Pancreas (tissue), 10 donors: Measurements from ENCODE around the gene VPS13D. TPM values are rescaled to one million over a fixed set of nuclear protein-coding genes. Genes with fewer than 3 reads are reported as not detected.

Source experiments
- ATAC-seq, 4 donors: fragments of 200-7000 bp; cut with Tn5 transposase; one replicate each; pipeline versions ENCODE4 v1.8.0 to v1.9.1; 2020; ENCODE audit warnings: mild to moderate bottlenecking in 4 of 4, moderate library complexity in 4 of 4
- DNase-seq, 6 donors: peaks; one replicate each; pipeline ENCODE4 v3.0.0-alpha.2; 2020
- FAIRE-seq: peaks from 2 replicates; lab custom pipeline; 2012; peaks lifted over from hg19 to GRCh38; lab: Jason Lieb, UNC
- H3K27ac ChIP-seq, 4 donors: fragments of 200-600 bp; sonication (generic); 1 replicate in 3 of 4; 2 replicates in 1 of 4; pipeline versions ENCODE4 v1.5.0 to v1.8.0; 2020
- H3K27me3 ChIP-seq, 4 donors: fragments of 200-600 bp; one replicate each; pipeline ENCODE4 v1.8.0; 2021
- H3K36me3 ChIP-seq, 3 donors: fragments of 200-600 bp; sonication (generic) in 1 of 3; one replicate each; pipeline versions ENCODE4 v1.5.0 to v1.8.0; 2020 to 2021
- H3K4me1 ChIP-seq, 3 donors: fragments of 200-600 bp; one replicate each; pipeline ENCODE4 v1.8.0; 2021
- H3K4me3 ChIP-seq, 4 donors: fragments of 200-600 bp; sonication (generic) in 2 of 4; one replicate each; pipeline versions ENCODE4 v1.5.0 to v1.8.0; 2020 to 2021
- H3K9me3 ChIP-seq, 4 donors: fragments of 200-600 bp; one replicate each; pipeline ENCODE4 v1.8.0; 2021
- WGBS, 2 donors: extraction: QIAGEN DNeasy Blood & Tissue Kit; methylation state at CpG; one replicate each; pipeline ENCODE4 v1.1.7; 2013; 5-methylcytosine and 5-hydroxymethylcytosine counted together
- intact Hi-C, 3 donors: fragments of 100-400 bp; cut with DNase I; formaldehyde crosslinking; loops; one replicate each; pipeline versions ENCODE4 v1.11.1 to v1.14.2; 2022
- polyA plus RNA-seq, 2 donors: library from polyadenylated mRNA; stranded (reverse); fragments of 200-250 nt; gene quantifications; one replicate each; pipeline ENCODE4 v1.2.3, GENCODE V29; 2013
- total RNA-seq, 6 donors: library from RNA; stranded (reverse); fragmentation: NEBNext Ultra II Directional in 4 of 6; extraction: Animal tissue kit (Norgen Biotek cat#: 25700) in 4 of 6; gene quantifications; one replicate each; pipeline versions ENCODE4 v1.2.1 to v1.2.4, GENCODE V29; 2021 to 2023
- TF ChIP-seq, protein P1 (sequence below), 4 donors: fragments of 200-600 bp; sonication (generic) in 3 of 4; IDR thresholded peaks; one replicate each; pipeline versions ENCODE4 v1.5.0 to v1.8.0; 2021; ENCODE audit warnings: antibody characterized with exemption in 4 of 4
- donor health status: healthy with polysubstance abuse.
- donor health status: DM: no; HTN: no; CAD: no; lungs with moderate emphysema.
- donor health status: DM: no; HTN: no; CAD: no.
- donor health status: control.
- donor health status: control.
- donor health status: Bipolar disorder and iron deficiency.
- donor health status: DM: yes; HTN: yes; CAD: no.
- donor health status: DM: no; HTN: no; CAD: no.
- donor health status: DM: no; HTN: no; CAD: no.
- donor health status: DM: yes; HTN: yes; CAD: no.

VPS13D gene
- total and polyA plus RNA-seq, 8 donors: 13.7 to 39.0 (median 24.8) TPM

DNA sequence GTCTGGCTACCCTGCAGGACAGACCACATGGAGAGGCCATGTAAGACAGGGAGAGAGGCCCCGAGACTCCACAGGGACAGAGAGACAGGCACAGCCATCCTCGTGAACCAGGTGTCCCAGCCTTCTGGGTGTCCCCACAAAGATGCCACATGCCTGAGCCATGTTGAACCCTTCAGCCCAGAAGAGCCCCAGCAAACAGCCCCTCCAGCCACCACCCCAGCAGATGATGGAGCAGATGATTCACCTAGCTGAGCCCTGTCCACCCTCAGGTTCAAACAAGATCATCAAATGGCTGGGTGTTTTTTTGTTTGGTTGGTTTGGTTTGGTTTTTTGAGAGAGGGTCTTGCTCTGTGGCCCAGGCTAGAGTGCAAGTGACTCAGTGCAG is 309.5 kb downstream of the VPS13D start:
- no peaks in the 10 kb centered on the region for H3K36me3 ChIP-seq
- H3K27me3 ChIP-seq: no peaks in the 10 kb centered on the region
- intact Hi-C loops: no loop called here
- TF ChIP-seq, protein P1, sequence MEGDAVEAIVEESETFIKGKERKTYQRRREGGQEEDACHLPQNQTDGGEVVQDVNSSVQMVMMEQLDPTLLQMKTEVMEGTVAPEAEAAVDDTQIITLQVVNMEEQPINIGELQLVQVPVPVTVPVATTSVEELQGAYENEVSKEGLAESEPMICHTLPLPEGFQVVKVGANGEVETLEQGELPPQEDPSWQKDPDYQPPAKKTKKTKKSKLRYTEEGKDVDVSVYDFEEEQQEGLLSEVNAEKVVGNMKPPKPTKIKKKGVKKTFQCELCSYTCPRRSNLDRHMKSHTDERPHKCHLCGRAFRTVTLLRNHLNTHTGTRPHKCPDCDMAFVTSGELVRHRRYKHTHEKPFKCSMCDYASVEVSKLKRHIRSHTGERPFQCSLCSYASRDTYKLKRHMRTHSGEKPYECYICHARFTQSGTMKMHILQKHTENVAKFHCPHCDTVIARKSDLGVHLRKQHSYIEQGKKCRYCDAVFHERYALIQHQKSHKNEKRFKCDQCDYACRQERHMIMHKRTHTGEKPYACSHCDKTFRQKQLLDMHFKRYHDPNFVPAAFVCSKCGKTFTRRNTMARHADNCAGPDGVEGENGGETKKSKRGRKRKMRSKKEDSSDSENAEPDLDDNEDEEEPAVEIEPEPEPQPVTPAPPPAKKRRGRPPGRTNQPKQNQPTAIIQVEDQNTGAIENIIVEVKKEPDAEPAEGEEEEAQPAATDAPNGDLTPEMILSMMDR (IDR thresholded peaks at IDR 0.05): no peak
- no peak overlapping the region for H3K27ac ChIP-seq
- ATAC-seq (no peak), FAIRE-seq (no peak), DNase-seq (peak in 1 of 6 donors; percentile 21)
- H3K4me1 ChIP-seq: peaks cover 0 to 7% (median 0%) of the 10 kb centered on the region in 3 donors
- 93 to 97% methylated on average over 2 of the region's 2 CpGs for WGBS, 2 donors
- no peak overlapping the region for H3K4me3 ChIP-seq
- H3K9me3 ChIP-seq: no peaks in the 10 kb centered on the region

DNA sequence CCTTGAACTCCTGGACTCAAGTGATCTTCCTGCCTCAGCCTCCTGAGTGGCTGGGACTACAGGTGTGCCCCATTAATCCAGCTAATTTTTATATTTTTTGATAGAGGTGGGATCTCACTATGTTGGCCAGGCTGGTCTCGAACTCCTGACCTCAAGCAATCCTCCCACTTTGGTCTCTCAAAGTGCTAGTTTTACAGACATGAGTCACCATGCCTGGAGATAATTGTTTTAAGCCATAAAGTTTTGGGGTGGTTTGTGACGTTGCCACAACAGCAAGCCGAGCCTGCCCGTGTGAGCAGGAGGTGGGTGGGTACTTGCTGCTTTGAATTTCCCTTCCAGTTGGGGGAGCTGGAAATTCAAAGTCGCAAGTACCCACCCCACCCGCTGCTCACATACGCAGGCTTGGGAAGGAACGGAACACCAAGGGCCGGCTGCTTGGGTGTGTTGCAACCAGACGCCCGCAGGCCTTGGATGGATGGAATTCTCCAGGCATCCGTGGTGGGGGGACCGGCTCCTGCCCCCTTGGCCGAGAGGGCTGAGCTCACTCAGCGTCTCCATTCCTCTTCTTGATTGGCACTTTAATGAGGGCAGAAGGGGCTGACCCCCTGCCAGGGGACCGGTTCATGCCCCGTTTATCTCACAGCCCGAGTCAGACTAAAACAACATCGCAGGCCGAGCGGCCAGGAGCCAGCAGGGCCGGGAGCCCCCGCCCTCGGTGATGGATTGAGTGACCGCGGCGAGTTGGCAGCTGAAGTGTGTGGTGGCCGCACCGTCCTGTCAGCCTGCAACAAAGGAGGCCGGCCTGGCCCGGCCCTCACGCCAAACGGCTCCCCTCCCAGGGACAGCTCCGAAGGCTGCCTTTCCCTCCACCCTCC is 310.1 kb downstream of the VPS13D start:
- FAIRE-seq (no peak), ATAC-seq (peak; percentile 28 to 71 (median 67)), DNase-seq (peak in 4 of 6 donors; percentile 36 to 69 (median 51))
- TF ChIP-seq, protein P1 (IDR thresholded peaks at IDR 0.05): no peak
- 62 to 63% methylated on average over 33 to 34 of the region's 34 CpGs for WGBS, 2 donors
- peaks cover 0 to 7% (median 0%) of the 10 kb centered on the region in 3 donors for H3K4me1 ChIP-seq
- intact Hi-C loops: no loop called here
- H3K36me3 ChIP-seq: no peaks in the 10 kb centered on the region
- no peaks in the 10 kb centered on the region for H3K9me3 ChIP-seq
- H3K27ac ChIP-seq: peak overlapping the region in 1 of 4 donors; percentile 38
- no peak overlapping the region for H3K4me3 ChIP-seq
- no peaks in the 10 kb centered on the region for H3K27me3 ChIP-seq

DNA sequence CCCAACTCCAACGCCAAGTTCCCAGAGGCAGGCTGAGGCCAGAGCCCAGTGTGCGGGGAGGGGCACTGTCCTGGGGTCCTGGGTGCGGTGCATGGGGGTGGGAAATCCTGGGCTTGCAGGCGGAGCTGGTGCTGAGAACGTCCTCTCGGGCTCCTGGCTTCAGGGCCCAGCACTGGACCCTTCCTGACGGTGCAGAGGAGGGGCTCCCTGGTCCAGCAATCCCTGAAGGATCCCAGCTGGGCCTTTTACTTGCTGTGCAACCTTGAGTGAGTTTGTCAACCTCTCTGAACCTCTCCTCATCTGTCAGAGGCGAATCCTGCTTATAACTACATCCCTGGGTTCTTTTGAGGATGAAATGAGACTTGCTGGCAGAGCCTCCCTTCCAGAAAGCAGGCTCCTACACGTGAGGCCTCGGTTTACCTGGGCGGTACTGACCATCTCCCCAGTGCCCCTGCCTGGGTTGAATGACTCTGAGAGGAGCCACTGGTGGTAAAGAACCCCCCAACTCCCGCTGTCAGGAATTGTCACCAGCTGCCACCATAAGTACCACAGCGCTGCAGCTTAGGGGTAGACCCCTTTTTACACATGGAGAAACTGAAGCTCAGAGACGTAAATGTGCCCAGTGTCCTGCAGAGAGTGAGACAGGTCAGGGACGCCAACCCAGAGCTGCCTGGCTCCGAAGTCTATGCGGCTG is 310.9 kb downstream of the VPS13D start:
- TF ChIP-seq, protein P1 (IDR thresholded peaks at IDR 0.05): no peak
- 83 to 84% methylated on average over 17 of the region's 17 CpGs for WGBS, 2 donors
- peak overlapping the region in 1 of 4 donors; percentile 38 for H3K27ac ChIP-seq
- no peaks in the 10 kb centered on the region for H3K36me3 ChIP-seq
- FAIRE-seq (no peak), DNase-seq (peak in 1 of 6 donors; percentile 42), ATAC-seq (peak in 2 of 4 donors; percentile 5 to 6)
- H3K4me3 ChIP-seq: no peak overlapping the region
- no peaks in the 10 kb centered on the region for H3K9me3 ChIP-seq
- intact Hi-C loops: no loop called here
- H3K4me1 ChIP-seq: peaks cover 0 to 7% (median 0%) of the 10 kb centered on the region in 3 donors
- H3K27me3 ChIP-seq: no peaks in the 10 kb centered on the region

DNA sequence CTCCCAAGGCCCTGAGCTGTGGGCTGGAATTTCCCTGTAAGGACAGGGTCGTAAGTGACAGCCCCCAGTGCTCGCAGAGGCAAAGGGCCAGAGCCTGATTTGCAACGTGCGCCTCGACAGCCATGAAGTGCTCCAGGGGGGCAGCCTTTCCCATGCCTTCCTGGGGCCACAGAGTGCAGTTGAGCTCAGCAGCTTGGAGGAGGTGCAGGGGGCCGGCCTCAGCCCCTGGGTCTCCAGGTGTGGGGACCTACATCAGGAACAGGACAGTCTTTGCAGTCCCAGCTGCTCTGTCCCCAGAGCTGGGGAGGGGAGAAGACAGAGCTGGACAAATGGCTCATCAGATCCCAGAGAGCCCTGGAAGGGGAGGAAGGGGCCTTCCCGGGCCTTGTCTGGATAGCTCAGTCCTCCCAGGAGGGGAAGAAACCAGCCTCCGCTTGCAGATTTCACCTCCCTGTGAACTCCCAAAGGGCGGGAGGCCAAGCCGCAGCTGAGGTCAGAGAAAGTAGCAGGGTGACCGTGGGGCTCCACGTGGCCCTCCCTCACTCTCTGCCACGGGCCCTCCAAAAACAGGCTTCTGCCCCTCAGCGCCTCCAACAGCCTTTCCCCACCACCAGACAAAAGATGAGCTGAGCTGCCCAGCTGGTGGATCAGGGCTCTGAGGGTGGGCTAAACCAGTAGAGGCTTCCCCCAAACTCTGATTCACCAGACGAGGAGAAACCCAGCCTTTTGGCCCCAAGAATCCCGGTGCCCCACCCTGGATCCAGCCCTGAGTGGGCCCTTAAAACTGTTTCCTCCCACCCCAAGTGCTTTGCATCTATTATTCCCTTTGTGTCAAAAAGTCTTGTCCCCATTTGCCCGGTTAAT is 311.7 kb downstream of the VPS13D start:
- Histone ChIP-seq H3K36me3 (no peaks in the 10 kb centered on the region), H3K4me3 (no peak overlapping the region), H3K27ac (no peak overlapping the region), H3K4me1 (peaks cover 0 to 7% (median 0%) of the 10 kb centered on the region in 3 donors), H3K27me3 (no peaks in the 10 kb centered on the region), H3K9me3 (no peaks in the 10 kb centered on the region)
- ATAC-seq (peak; percentile 17 to 46 (median 34)), FAIRE-seq (no peak), DNase-seq (peak in 1 of 6 donors; percentile 50)
- 87% methylated on average over 17 of the region's 17 CpGs for WGBS, 2 donors
- TF ChIP-seq, protein P1 (IDR thresholded peaks at IDR 0.05): no peak
- intact Hi-C loops: no loop called here
